Globus pallidus (tissue), 1 donor: Measurements from ENCODE around the gene NAT16.

Source experiments
- DNase-seq: peaks from one replicate; pipeline ENCODE4 v3.0.0-alpha.2; 2015; ENCODE audit warnings: low spot score

Gene NAT16

DNA sequence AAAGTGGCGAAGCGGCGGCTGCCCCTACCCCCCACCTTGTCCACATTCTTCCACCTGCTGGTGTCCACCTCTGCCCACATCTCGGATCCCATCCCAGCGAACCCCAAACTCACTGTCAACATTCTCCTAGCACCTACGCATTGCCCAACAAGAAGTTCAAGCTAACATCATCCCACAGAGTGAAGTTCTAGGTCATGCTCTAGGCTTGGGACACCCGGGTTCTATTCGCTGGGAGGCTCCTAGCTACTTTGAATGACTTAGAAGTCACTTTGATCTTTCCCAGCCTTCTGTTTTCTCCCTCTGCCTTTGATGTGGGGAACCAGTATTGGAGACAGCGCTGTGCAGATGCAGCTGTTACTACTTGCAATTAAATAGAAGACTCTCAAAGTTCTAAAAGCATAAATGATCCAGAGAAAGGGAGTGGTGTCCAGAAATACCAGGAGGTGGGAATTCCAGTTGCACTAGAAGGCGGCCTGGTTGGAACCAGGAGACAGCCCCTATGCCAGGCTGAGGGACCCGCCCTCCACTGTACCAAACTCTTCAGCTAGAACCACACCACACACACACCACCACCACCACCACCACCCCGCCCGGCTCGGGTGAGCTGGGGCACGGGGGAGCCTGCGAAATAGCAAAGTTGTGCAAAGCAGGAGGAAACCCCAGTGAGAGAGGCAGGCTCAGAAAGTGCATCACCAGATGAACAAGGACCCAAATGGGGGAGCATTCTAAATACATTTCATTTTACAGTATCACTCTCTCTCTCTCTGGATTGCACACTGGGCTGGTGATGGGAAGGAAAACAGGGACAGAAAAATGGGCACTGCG is 9.3 kb downstream of the NAT16 start:
- DNase-seq, result no peak

- no peak for DNase-seq
Measured at GRCh38 chr7:101169838-101170551, 10.1 kb downstream of the NAT16 start.

DNA sequence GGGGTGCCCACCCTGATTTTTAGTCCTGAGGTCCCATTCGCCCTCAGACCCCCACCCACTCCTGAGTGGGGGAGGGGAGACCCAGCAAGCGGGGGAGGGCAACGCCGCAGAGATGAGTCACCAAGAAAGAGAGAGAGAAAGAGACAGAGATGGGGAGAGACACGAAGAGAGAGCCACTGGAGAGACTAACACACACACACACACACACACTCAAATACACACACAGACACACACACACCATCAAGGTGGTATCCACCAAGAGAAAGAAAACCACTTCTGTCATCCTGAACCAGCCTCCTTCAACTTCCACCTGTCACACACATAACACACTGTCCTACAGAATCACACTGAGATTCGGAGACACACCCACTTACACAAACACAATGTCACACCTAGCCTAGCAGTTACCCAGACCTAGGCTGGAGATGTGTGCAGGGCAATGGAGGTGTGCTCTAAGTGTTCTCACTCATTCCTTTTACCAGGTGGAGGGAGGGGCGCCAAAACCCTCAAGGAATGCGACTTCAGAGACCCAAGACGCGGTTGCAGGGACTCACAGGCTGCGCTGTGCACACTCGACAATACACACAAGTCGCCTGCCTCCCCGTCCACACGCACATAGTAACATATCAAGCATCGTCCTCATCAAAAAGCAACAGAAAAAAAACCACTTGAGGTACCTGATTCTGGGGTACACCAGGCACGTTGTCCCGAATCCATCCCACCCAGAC is 10.8 kb downstream of the NAT16 start:
- no peak for DNase-seq

- DNase-seq, result no peak
Measured at GRCh38 chr7:101168412-101169049, 11.6 kb downstream of the NAT16 start.

DNA sequence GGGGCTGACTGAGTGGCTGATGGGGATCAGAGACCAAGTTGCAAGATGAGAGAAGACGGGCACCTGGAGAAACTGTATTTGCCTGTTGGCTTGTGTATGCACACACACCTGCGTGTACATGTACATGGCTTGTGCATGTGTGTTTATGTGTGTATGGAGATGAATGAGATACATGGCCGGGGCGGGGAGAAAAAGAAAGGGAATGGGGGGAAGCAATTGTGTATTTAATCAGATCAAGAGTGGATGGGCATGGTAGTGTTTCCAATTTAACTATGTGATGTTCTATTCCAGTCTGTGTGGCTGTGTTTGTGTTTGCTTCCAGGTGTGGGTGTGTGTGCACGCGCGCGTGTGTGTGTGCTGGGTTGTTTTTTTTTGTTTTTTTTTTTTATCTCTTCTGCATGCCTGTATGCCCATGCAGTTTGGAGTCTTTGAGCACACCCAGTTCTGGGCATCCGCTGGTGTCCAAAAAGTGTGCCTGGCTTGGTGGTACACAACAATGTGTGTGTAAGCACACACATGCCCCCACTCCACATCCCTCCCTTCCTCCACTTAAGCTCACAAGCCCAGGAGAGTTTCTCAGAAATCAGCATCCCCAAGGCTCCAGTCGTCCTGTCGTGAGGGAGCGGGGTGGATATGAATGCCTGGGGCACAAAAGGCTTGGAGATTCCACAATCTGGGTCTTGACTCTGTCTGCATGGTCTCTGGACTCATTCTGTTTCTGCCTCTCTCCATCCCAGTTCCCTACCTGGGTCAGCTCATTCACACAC is 12.3 kb downstream of the NAT16 start:
- no peak for DNase-seq

DNA sequence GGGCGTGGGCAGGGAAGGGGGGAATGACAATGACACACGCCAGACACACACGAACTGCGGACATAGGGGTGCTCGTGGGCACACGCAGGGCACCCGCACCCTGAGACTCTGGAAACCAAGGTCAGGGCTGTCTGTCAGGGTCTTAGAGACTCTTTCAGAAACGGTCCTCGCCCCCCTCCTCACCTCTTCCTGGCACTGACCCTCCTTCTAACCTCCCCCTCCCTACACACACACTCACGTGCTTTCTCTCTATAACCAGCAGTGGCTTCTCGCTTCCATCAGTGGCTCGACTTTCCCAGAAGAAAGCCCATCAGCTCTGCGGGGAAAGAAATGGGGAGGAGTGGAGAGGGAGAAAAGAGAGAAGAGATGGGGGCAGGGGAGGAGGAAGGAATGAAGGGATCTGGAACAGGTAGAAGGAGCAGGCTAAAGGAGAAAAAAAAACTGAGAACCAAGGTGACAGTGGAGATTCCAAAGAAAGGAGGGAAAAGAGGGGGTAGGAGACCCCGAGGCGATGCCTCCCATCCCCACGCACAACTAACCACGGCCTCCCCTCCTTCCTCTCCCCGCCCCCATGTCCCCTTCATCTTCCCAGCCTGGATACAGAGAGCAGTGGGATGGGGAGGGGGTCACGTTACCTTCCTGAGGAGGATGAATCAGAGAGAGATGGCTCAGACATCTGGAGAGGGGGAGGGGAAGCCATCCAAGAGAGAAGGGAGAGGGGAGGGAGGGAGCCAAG is 13.0 kb downstream of the NAT16 start:
- no peak for DNase-seq

GRCh38 chr7:101166648-101166908 is 13.5 kb downstream of the NAT16 start:
- no peak for DNase-seq

- DNase-seq, result no peak
Measured at GRCh38 chr7:101165958-101166647, 14.0 kb downstream of the NAT16 start.

DNA sequence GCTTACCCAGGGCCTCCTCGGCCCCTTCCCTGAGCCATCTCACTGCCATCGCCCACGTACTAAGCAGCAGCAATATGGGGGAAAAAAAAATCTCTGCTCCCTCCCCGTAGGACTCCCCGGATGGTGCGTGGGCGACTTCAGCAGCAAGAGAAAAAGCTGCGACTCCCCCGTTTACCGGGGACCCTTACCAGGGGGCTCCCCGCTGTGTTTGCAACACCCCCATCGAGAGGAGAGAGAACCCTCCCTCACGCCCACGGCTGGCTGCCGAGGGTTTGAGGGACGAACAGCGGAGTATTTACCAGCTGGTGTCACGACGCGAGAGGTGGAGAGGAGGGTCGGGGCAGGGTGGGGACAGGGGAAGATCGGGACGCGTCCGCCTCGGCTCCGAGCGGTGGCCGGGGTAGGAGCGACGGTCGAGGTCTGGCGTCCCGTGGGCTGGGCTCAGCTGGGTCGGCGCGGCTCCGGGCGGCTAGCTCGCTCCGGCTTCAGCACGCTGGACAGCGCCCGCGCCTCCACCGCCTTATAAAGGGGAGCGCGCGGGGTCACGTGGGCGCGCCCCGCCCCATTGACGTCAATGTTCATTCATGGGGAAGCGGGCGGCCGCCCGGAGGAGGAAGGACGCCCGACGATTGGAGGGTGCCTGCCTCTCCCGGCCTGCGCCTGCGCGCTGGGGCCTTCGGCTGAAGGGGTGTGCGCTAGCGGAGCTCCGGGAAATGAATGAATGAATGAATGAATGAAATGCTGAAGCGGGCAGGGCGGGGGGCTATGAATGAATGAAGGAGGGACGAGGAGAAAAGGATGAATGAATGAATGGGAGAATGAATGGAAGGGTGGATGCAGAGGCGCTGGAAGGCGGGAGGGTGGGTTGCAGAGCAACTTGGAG is 14.8 kb downstream of the NAT16 start, which contains the start of gene VGF:
TSS of gene VGF (minus strand) at position 495 of the 883 bp plus-strand sequence. CDS start 726 bp downstream, outside the sequence.
- DNase-seq, result peak; percentile 81

GRCh38 chr7:101164071-101164840 is 15.8 kb downstream of the NAT16 start:
- no peak for DNase-seq

- DNase-seq, result no peak
Measured at GRCh38 chr7:101163279-101164070, 16.6 kb downstream of the NAT16 start.

- no peak for DNase-seq
Measured at GRCh38 chr7:101162551-101163278, 17.4 kb downstream of the NAT16 start.

GRCh38 chr7:101161692-101162471 is 18.2 kb downstream of the NAT16 start:
- no peak for DNase-seq

DNA sequence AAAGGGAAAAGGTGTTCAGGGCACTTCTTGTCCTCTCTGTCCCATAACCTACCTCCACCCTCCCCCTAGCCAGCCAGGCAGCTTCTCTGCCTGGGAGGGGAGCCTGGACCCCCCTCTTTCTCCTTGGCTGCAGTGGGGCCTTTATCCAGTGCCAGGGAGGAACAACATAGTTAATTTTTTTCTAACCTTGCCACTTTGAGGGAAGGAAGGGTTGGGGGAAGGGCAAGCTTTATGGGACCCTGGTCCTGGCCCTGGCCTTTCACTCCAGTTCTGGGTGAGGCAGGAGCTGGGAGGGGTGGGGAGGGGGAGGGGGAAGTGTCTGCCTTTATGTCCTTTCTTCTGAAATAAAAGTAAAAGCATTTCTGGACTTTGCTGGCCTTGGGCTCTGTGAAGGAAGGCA is 19.2 kb downstream of the NAT16 start:
- no peak for DNase-seq

DNA sequence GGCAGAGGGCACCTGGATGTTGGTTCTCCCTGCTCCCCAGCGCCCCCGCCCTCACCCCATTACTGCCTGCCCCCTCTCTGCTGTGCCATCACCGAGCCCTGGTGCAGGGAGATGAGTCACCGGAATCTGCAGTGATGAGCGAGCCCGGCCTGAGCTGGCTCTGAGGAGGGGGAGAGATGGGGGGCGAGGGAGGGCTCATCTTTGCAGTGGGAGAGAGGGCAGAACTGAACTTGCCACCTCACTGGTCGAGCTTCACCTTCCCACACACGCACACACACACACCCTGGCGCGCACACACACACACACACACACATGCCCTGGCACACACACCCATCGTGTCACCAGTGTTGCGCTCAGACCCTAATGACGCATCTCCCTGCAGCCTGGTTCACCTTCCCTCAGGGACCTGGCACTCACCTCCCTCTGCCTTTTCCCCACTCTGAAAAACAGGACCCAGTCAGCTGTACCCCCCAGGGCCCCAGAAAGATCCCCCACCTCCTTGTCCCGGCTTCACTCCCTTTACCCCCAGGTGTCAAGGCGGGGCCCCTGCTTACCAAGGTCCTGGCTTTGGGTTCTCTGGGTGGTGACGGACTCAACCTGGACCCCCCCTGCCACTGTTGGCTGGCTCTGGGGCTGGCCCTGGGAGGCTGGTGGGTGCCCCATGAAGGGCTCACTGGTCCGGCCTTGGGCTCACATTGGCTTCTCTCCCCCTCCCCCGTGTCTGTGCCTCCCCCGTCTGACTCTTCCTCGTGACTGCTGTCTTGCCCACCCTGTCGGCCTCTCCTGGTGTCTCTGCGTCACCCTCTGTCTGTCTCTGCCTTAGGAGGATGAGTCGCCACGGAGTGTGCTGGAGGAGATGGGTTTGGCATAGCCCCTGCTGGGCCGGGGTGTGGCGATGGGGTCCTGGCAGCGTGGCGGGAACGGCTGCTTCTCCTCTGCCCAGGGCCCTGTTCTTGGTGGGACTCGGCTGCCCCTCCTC is 20.1 kb downstream of the NAT16 start:
- DNase-seq, result no peak
